ENCODE data around the gene CNST. TPM values are rescaled to one million over a fixed set of nuclear protein-coding genes. Genes with fewer than 3 reads are reported as not detected.

CNST gene
- total RNA-seq, 1 experiment from 2014 or later = 19.8 TPM

DNA sequence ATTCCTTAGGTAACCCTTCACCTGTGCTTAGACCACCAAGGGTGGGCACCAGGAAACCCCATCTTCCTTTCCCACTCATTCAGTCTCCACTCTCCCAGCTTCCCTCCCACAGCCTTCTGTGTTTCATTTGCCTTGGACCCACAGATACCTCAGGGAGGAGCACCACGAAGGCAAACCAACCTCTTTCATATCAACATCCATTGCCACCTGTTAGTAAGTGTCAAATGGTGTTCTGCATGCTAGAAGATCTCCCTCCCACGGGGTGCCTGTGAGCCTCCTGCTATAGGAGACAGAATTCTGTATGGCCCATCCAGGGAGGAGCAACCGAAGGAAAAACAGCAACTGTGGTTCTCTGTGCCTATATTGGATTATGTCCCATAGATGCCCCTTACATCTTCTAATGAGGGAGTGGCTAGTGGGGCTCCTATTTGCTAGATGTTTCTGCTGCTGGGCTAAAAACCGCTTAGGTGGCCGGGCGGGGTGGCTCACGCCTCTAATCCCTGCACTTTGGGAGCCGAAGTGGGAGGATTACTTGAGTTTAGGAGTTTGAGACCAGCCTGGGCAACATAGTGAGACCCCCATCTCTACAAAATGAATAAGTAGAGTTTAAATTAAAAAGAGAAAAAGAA lies 132.3 kb downstream of the CNST start:
- peak overlapping the region; percentile 31 for H3K4me2 ChIP-seq (ENCODE audit: insufficient read depth, insufficient read length, low read length)
- no peak overlapping the region for H2BK120ac ChIP-seq (ENCODE audit: low read depth, low read length, poor library complexity, severe bottlenecking)
- no peak overlapping the region for H4K91ac ChIP-seq (ENCODE audit: insufficient read length, low read depth, low read length)
- DNase-seq = no peak
- H2BK5ac ChIP-seq (ENCODE audit: insufficient read length, low read length) = no peak overlapping the region
- H2BK15ac ChIP-seq (ENCODE audit: low read depth, low read length) = no peak overlapping the region
- H3K9ac ChIP-seq (ENCODE audit: extremely low read depth, insufficient read length, low read length) = no peak overlapping the region
- no peak overlapping the region for H2BK20ac ChIP-seq (ENCODE audit: low read depth, low read length, poor library complexity, severe bottlenecking)
- no peak overlapping the region for H3K23ac ChIP-seq (ENCODE audit: insufficient read length, low read depth, low read length)
- H3K4ac ChIP-seq (ENCODE audit: low read depth, low read length) = no peak overlapping the region
- H3K56ac ChIP-seq (ENCODE audit: insufficient read length, low read depth, low read length) = no peak overlapping the region
- peaks cover 0 to 6% (median 4%) of the 10 kb centered on the region in 3 experiments; a peak in 3 of 7 replicates for H3K36me3 Mint-ChIP-seq (ENCODE audit: insufficient read depth in 1 of 3, low read depth in 3 of 3)
- H2BK12ac ChIP-seq (ENCODE audit: insufficient read length, low read depth, low read length) = no peak overlapping the region
- no peaks in the 10 kb centered on the region for H3K23me2 ChIP-seq (ENCODE audit: insufficient read length, low read depth, low read length, poor library complexity, severe bottlenecking)
- no peaks in the 10 kb centered on the region for H4K20me1 ChIP-seq (ENCODE audit: control insufficient read depth, insufficient read depth, insufficient read length)
- H4K5ac ChIP-seq (ENCODE audit: insufficient read length, low read depth, low read length) = no peak overlapping the region
- no CpG with 5 or more reads among the region's 8 CpGs for WGBS (ENCODE audit: extremely low coverage, insufficient read length, low lambda C conversion rate)
- peak overlapping the region; percentile 50 to 58; a peak in 4 of 5 replicates for H3K4me3 Mint-ChIP-seq
- TF ChIP-seq, protein P1, sequence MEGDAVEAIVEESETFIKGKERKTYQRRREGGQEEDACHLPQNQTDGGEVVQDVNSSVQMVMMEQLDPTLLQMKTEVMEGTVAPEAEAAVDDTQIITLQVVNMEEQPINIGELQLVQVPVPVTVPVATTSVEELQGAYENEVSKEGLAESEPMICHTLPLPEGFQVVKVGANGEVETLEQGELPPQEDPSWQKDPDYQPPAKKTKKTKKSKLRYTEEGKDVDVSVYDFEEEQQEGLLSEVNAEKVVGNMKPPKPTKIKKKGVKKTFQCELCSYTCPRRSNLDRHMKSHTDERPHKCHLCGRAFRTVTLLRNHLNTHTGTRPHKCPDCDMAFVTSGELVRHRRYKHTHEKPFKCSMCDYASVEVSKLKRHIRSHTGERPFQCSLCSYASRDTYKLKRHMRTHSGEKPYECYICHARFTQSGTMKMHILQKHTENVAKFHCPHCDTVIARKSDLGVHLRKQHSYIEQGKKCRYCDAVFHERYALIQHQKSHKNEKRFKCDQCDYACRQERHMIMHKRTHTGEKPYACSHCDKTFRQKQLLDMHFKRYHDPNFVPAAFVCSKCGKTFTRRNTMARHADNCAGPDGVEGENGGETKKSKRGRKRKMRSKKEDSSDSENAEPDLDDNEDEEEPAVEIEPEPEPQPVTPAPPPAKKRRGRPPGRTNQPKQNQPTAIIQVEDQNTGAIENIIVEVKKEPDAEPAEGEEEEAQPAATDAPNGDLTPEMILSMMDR (conservative IDR thresholded peaks at IDR 0.05) = no peak
- H3K79me1 ChIP-seq (ENCODE audit: insufficient read depth, low read depth, low read length, poor library complexity, severe bottlenecking) = no peaks in the 10 kb centered on the region
- H3K27me3 Mint-ChIP-seq (ENCODE audit: low read depth) = peaks cover 15% of the 10 kb centered on the region
- no peak overlapping the region; a peak in 1 of 7 replicates for H3K27ac Mint-ChIP-seq
- no peak overlapping the region for H3K27ac ChIP-seq (ENCODE audit: insufficient read length, low read depth, low read length)
- H3K4me1 Mint-ChIP-seq = peaks cover 0 to 10% of the 10 kb centered on the region in 2 experiments; a peak in 3 of 4 replicates
- peaks cover 15 to 18% of the 10 kb centered on the region in 2 experiments for H3K9me3 Mint-ChIP-seq
- no peaks in the 10 kb centered on the region for H3K27me3 ChIP-seq (ENCODE audit: insufficient read depth, low read length)
- H3T11ph ChIP-seq (ENCODE audit: low read length) = no peak overlapping the region
- H2AFZ ChIP-seq (ENCODE audit: low read length) = peak overlapping the region; percentile 95
- H3K4me1 ChIP-seq (ENCODE audit: insufficient read depth, low read length) = no peaks in the 10 kb centered on the region
- H3K79me2 ChIP-seq (ENCODE audit: insufficient read depth, low read length) = no peaks in the 10 kb centered on the region
- H3K18ac ChIP-seq (ENCODE audit: insufficient read length, low read depth, low read length) = no peak overlapping the region
- no peak overlapping the region for H3K14ac ChIP-seq (ENCODE audit: insufficient read depth, low read length)
- no peaks in the 10 kb centered on the region for H3K9me3 ChIP-seq (ENCODE audit: control insufficient read depth, low read depth, low read length)
- no peak overlapping the region for H2AK5ac ChIP-seq (ENCODE audit: insufficient read length, low read length)
- H4K8ac ChIP-seq (replicated peaks; ENCODE audit: insufficient read length, low read depth, low read length) = no peak overlapping the region
